ENCODE results near the gene VTI1A. TPM values are rescaled to one million over a fixed set of nuclear protein-coding genes. Genes with fewer than 3 reads are reported as not detected.

The VTI1A gene
- total and polyA plus RNA-seq, 2 of the 13 experiments (the other 11 are each of a cell fraction or from before 2014, with no cell fraction given), result 11.7 to 32.7 TPM

GRCh38 chr10:112631501-112632400 is 184.7 kb downstream of the VTI1A start (continued):
- TF ChIP-seq ZNF44 (CRISPR knock-in tag; IDR thresholded peaks at IDR 0.05), result no peak
- no peak for TF ChIP-seq ZNF777 (CRISPR knock-in tag; IDR thresholded peaks at IDR 0.05)
- peak; percentile 81; the same call in 1 of the 2 replicates for TF ChIP-seq JUNB (CRISPR knock-in tag; IDR thresholded peaks at IDR 0.05; ENCODE audit: borderline replicate concordance)
- peak; percentile 68 for TF ChIP-seq TCF7 (IDR thresholded peaks at IDR 0.05; ENCODE audit: low read depth)
- no peak for TF ChIP-seq ZNF260 (CRISPR knock-in tag; IDR thresholded peaks at IDR 0.05; ENCODE audit: borderline replicate concordance, low read depth)
- TF ChIP-seq ZFY (CRISPR knock-in tag; IDR thresholded peaks at IDR 0.05), result peak; percentile 69
- TF ChIP-seq SIX1 (CRISPR knock-in tag; IDR thresholded peaks at IDR 0.05; ENCODE audit: borderline replicate concordance), result peak; percentile 53; the same call in 1 of the 2 replicates
- peak; percentile 99 for TF ChIP-seq ZBTB20 (CRISPR knock-in tag; IDR thresholded peaks at IDR 0.05; ENCODE audit: borderline replicate concordance, low read depth)
- TF ChIP-seq RERE (CRISPR knock-in tag; IDR thresholded peaks at IDR 0.05; ENCODE audit: low read depth), result peak; percentile 57
- TF ChIP-seq GABPA (IDR thresholded peaks at IDR 0.05; ENCODE audit: low read depth, low read length), result no peak
- peak; percentile 71 for TF ChIP-seq GABPA (CRISPR knock-in tag; IDR thresholded peaks at IDR 0.05; ENCODE audit: low read depth)
- TF ChIP-seq EEA1 (CRISPR knock-in tag; IDR thresholded peaks at IDR 0.05; ENCODE audit: borderline replicate concordance), result no peak
- TF ChIP-seq HMG20B (CRISPR knock-in tag; conservative IDR thresholded peaks at IDR 0.05), result peak; percentile 51; the same call in 1 of the 2 replicates
- TF ChIP-seq HNF1A (IDR thresholded peaks at IDR 0.05; ENCODE audit: low read depth), result 0 out of 2 replicates have a peak, but pooled peaks have one; percentile 17
- peak; percentile 80; the same call in 1 of the 2 replicates for TF ChIP-seq HNF1A (CRISPR knock-in tag; IDR thresholded peaks at IDR 0.05; ENCODE audit: borderline replicate concordance)
- no peak for TF ChIP-seq GPN1 (CRISPR knock-in tag; IDR thresholded peaks at IDR 0.05; ENCODE audit: borderline replicate concordance)
- no peak for TF ChIP-seq JARID2 (CRISPR knock-in tag; IDR thresholded peaks at IDR 0.05; ENCODE audit: insufficient replicate concordance)
- TF ChIP-seq PBX3 (CRISPR knock-in tag; IDR thresholded peaks at IDR 0.05; ENCODE audit: borderline replicate concordance), result no peak

All from HepG2 (cell line).